ENCODE data around the gene RHOBTB3. TPM values are rescaled to one million over a fixed set of nuclear protein-coding genes. Genes with fewer than 3 reads are reported as not detected.
"Not testable (repeated sequence)": the region's sequence is repeated elsewhere in the genome, so short reads cannot be mapped to it uniquely, and the experiment has no call there.

Gene RHOBTB3
- total RNA-seq, 4 donors from 2014 or later = 40.1 to 134 (median 86.9) TPM

GRCh38 chr5:95709967-95710650 lies 21.0 kb upstream of the RHOBTB3 start:
- Histone ChIP-seq H3K4me1 (peaks cover 6 to 13% of the 10 kb centered on the region in 2 donors), H3K27ac (peak overlapping the region; percentile 30 to 54 (median 42)), H3K27me3 (no peaks in the 10 kb centered on the region), H3K9me3 (no peaks in the 10 kb centered on the region), H3K4me3 (peak overlapping the region; percentile 29 to 41 (median 34)), H3K36me3 (no peaks in the 10 kb centered on the region)
- ATAC-seq (peak; percentile 62 to 63), DNase-seq (peak; percentile 31 to 60)
- intact Hi-C loops (cut with DNase I; ENCODE audit: low total_unique reads) = loop anchor here (5.0 kb wide), 1 partner anchor 43 kb away; no protein-coding TSS in a partner anchor
- TF ChIP-seq POLR2A (IDR thresholded peaks at IDR 0.05) = no peak
- in situ Hi-C loops (cut with MboI; ENCODE audit: low sequenced_read_pairs in 4 of 4) = no loop called here

DNA sequence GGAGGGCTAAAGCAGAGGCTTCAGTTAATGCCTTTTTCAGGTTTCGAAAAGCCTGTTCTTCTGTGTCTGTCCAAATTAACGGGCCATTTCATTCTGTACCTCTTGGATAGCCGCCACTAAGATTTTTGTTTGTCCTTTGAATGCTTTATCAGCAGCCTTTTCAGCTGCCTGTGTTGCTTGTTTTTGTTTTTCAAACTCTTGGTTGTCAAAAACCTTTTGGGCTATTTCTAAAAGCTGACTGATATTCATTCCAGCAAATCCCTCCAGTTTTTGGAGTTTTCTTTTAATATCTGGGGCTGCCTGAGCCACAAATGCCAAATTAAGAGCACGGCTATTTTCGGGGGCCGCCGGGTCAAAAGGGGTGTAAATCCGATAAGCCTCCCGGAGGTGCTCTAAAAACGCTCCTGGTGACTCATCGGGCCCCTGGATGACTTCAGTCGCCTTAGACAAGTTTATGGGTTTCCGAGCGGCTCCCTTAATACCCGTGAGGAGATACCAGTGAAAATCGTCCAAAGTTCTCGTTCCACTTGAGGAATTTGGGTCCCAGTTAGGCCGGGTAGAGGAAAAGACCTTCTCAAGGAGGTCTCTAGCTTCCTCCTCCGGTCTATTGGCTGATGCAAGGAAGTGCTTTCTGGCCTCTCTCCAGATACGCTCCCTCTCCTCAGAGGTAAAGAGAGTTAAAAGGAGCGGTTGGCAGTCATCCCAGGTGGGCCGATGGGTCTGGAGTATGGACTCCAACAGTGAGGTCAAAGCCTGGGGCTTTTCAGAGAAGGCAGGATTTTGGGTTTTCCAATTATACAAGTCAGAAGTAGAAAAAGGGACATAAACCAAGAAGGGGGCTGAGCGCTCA lies 20.3 kb upstream of the RHOBTB3 start:
- Histone ChIP-seq H3K27ac (peak overlapping the region; percentile 30 to 54 (median 42)), H3K4me3 (peak overlapping the region; percentile 29 to 41 (median 34)), H3K4me1 (peaks cover 6 to 13% of the 10 kb centered on the region in 2 donors)
- in situ Hi-C loops (cut with MboI; ENCODE audit: low sequenced_read_pairs in 4 of 4); H3K36me3 ChIP-seq; H3K9me3 ChIP-seq; H3K27me3 ChIP-seq: not testable (repeated sequence)
- intact Hi-C loops (cut with DNase I; ENCODE audit: low total_unique reads) = loop anchor here (5.0 kb wide), 1 partner anchor 44 kb away; no protein-coding TSS in a partner anchor
- ATAC-seq (peak in 1 of 2 donors; percentile 63), DNase-seq (peak in 1 of 2 donors; percentile 42)

GRCh38 chr5:95711501-95712346 lies 19.4 kb upstream of the RHOBTB3 start:
- Histone ChIP-seq H3K36me3 (no peaks in the 10 kb centered on the region), H3K4me3 (no peak overlapping the region), H3K9me3 (no peaks in the 10 kb centered on the region), H3K27me3 (no peaks in the 10 kb centered on the region), H3K27ac (peak overlapping the region in 3 of 4 donors; percentile 30 to 54 (median 41)), H3K4me1 (peaks cover 6 to 13% of the 10 kb centered on the region in 2 donors)
- in situ Hi-C loops (cut with MboI; ENCODE audit: low sequenced_read_pairs in 4 of 4) = no loop called here
- intact Hi-C loops (cut with DNase I; ENCODE audit: low total_unique reads) = loop anchor here (5.0 kb wide), 1 partner anchor 44 kb away; no protein-coding TSS in a partner anchor
- TF ChIP-seq CTCF (IDR thresholded peaks at IDR 0.05 in 4 of 5, conservative IDR thresholded peaks at IDR 0.05 in 1 of 5) (no peak), POLR2A (IDR thresholded peaks at IDR 0.05) (no peak)
- ATAC-seq (no peak), DNase-seq (no peak)

DNA sequence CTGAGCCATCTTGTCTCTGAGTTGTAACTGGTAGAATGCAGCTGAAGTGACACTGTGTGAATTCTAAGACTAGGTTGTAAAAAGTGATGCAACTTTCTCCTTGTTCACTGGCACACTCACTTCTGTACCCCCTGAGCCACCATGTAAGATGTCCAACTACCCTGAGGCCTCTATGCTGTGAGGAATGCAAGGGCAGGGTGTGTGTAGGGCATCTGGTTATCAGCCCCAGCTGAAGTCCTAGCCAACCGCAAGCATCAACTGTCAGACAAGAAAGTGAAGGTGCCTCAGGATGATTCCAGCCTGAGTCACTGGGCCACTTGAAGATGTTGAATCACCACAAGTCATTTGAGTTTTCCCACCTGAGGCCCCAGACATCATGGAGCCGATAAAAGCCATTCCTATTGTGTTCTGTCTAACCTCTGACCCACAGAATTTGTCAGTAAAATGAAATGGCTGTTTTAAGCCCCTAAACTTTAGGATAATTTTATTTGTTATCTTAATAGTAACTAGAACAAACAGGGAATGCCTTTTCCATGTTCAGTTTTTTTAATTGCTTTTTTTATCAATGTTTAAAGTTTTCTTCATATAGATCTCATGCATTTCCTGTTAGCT lies 18.7 kb upstream of the RHOBTB3 start:
- in situ Hi-C loops (cut with MboI; ENCODE audit: low sequenced_read_pairs in 4 of 4) (no loop called here), intact Hi-C loops (cut with DNase I; ENCODE audit: low total_unique reads) (loop anchor here (5.0 kb wide), 1 partner anchor 45 kb away; no protein-coding TSS in a partner anchor)
- H3K36me3 ChIP-seq = no peaks in the 10 kb centered on the region
- peaks cover 6 to 13% of the 10 kb centered on the region in 2 donors for H3K4me1 ChIP-seq
- DNase-seq (peak in 1 of 2 donors; percentile 50), ATAC-seq (peak; percentile 55 to 79)
- TF ChIP-seq CTCF (IDR thresholded peaks at IDR 0.05 in 4 of 5, conservative IDR thresholded peaks at IDR 0.05 in 1 of 5) = no peak
- no peak for TF ChIP-seq POLR2A (IDR thresholded peaks at IDR 0.05)
- H3K27ac ChIP-seq = no peak overlapping the region
- no peak overlapping the region for H3K4me3 ChIP-seq
- no peaks in the 10 kb centered on the region for H3K27me3 ChIP-seq
- H3K9me3 ChIP-seq = no peaks in the 10 kb centered on the region

DNA sequence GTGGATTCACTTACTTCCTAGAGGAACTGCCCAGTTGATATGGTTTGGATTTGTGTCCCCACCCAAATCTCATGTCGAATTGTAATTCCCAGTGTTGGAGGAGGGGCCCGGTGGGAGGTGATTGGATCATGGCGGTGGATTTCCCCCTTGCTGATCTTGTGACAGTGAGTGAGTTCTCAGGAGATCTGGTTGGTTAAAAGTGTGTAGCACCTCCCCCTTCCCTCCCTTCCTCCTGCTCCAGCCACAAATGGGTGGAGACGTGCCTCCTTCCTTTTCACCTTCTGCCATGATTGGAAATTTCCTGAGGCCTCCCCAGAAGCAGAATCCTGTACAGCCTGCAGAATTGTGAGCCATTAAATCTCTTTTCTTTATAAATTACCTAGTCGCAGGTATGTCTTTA lies 17.9 kb upstream of the RHOBTB3 start:
- H3K4me3 ChIP-seq; in situ Hi-C loops (cut with MboI; ENCODE audit: low sequenced_read_pairs in 4 of 4); DNase-seq; ATAC-seq; H3K36me3 ChIP-seq; H3K9me3 ChIP-seq; H3K27me3 ChIP-seq; H3K27ac ChIP-seq: not testable (repeated sequence)
- H3K4me1 ChIP-seq = peaks cover 6 to 13% of the 10 kb centered on the region in 2 donors
- intact Hi-C loops (cut with DNase I; ENCODE audit: low total_unique reads) = loop anchor here (5.0 kb wide), 1 partner anchor 46 kb away; no protein-coding TSS in a partner anchor

All from gastrocnemius medialis (tissue), 4 donors.